Ishikawa (cell line): ENCODE measurements around the gene CXXC5.

Experiments
- EGR1 ChIP-seq: IDR thresholded peaks from 2 replicates; pipeline ENCODE4 v1.6.1; 2012
- EP300 ChIP-seq: IDR thresholded peaks from 2 replicates; pipeline ENCODE4 v1.6.1; 2012; ENCODE audit warnings: borderline replicate concordance
- MAX ChIP-seq: IDR thresholded peaks from 2 replicates; pipeline ENCODE4 v1.6.1; 2012
- NFIC ChIP-seq: IDR thresholded peaks from 2 replicates; pipeline ENCODE4 v1.6.1; 2012
- RAD21 ChIP-seq: IDR thresholded peaks from 2 replicates; pipeline ENCODE4 v1.6.1; 2012; ENCODE audit warnings: low read depth
- REST ChIP-seq: IDR thresholded peaks from 2 replicates; pipeline ENCODE4 v1.6.1; 2012; ENCODE audit warnings: low read depth, mild to moderate bottlenecking
- TAF1 ChIP-seq: IDR thresholded peaks from 2 replicates; pipeline ENCODE4 v1.6.1; 2012; ENCODE audit warnings: low read depth, mild to moderate bottlenecking
- TCF12 ChIP-seq: IDR thresholded peaks from 2 replicates; pipeline ENCODE4 v1.6.1; 2012; ENCODE audit warnings: low read depth
- USF1 ChIP-seq: IDR thresholded peaks from 2 replicates; pipeline ENCODE4 v1.6.1; 2012
- YY1 ChIP-seq: IDR thresholded peaks from 2 replicates; pipeline ENCODE4 v1.6.1; 2012; ENCODE audit warnings: low read depth
- ZBTB7A ChIP-seq: IDR thresholded peaks from 2 replicates; pipeline ENCODE4 v1.6.1; 2012; ENCODE audit warnings: low read depth

- TF ChIP-seq RAD21 (no peak), TAF1 (no peak), TCF12 (no peak; the same call in 1 of the 2 replicates), EGR1 (no peak), REST (no peak), ZBTB7A (peak; percentile 1), EP300 (no peak), MAX (no peak), USF1 (no peak), YY1 (no peak), NFIC (no peak)
Observed at GRCh38 chr5:139650689-139651042, 2.5 kb downstream of the CXXC5 start.
